HuH-7 (cell line): ENCODE results near the gene NTF4.
A peak's percentile ranks its signal among the peaks of the same experiment; 100 is the strongest.
"Not testable (repeated sequence)": the region's sequence is repeated elsewhere in the genome, so short reads cannot be mapped to it uniquely, and the experiment has no call there.

Experiments
- DNase-seq: peaks from one replicate; pipeline ENCODE4 v3.0.0; 2011; ENCODE audit warnings: low spot score

Gene NTF4

GRCh38 chr19:49020931-49021895 lies 43.4 kb downstream of the NTF4 start:
- no peak for DNase-seq

- no peak for DNase-seq
These were observed 44.3 kb downstream of the NTF4 start for GRCh38 chr19:49020342-49020741.

- peak; percentile 94 for DNase-seq
These were observed 45.2 kb downstream of the NTF4 start for GRCh38 chr19:49019242-49019932.

DNA sequence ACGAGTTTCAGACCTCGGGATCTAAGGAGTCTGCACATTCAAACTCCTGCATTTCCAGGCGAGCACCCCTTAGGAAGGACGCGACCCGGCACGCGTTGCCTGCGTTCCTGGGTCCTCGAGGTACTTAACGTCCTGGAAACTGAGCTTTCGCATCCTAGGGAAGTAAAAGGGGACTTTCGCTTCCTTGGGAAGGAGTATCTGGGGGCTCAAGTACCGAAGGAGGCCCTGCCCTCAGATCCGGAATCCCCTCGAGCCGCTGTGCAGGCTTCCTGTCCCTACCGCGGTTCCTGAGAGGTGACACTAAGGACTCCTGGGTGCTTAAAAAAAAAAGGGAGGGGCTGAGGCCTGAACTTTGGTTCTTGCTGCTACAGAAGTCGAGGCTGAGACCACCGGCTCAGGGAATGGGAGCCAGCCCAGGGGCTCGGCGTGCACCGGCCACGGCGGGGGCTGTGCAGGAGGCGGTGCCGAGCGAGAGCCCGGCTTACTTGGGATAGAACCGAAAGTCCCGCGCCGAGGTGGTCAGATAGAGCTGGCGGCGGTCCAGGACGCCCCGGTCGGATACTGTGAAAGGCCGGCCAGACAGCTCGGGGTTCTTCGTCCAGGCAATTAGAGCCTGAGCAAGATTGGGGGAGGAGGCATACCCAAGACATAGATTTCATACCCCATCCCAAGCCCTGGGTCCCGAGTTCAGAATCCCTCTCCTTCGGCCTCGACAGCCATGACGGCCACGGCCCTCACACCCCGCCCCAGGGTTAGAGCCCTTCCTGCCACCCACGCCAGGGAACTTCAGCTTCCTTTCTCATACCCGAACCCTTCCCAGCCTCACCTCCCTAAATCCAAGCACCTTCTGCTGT lies 46.0 kb downstream of the NTF4 start:
- DNase-seq, result not testable (repeated sequence)

DNA sequence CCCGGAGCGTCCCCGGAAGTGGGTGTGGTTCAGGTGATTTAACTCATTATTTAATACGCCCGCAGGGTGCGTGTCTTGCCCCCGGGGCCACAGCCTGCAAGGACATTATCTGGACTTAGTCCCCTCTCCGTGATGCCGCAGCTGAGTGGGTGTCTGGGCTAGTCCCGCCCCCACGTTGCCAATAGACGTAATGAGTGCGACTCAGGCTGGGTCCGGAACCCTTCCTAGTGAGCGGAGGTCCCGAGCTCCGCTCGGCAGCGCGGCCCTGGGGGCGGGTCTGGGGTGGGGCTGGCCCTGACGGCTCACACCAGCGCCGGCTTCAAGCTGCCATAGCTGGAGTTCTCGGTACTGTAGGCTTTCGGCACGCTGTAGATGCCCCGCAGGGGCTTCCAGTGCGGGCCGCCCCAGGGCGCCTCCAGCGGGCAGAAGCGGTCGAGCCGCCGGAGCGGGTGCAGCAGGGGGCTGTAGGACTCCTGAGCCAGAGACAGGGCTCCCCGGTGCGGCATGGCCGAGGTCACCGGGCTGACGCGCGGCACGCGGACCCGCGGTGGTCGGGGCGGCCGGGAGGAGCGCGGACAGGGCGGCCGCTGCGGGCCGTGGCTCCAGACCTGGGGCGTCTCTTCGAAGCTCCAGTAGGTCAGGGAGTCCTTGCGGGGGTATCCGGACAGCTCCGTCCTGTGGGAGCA lies 46.8 kb downstream of the NTF4 start:
- peak; percentile 86 for DNase-seq

GRCh38 chr19:49017041-49017665 lies 47.5 kb downstream of the NTF4 start, which contains the start of gene LHB:
TSS of gene LHB (minus strand) at chr19:49017091. CDS start at chr19:49017081, 10 bp downstream.
- DNase-seq, result no peak

DNA sequence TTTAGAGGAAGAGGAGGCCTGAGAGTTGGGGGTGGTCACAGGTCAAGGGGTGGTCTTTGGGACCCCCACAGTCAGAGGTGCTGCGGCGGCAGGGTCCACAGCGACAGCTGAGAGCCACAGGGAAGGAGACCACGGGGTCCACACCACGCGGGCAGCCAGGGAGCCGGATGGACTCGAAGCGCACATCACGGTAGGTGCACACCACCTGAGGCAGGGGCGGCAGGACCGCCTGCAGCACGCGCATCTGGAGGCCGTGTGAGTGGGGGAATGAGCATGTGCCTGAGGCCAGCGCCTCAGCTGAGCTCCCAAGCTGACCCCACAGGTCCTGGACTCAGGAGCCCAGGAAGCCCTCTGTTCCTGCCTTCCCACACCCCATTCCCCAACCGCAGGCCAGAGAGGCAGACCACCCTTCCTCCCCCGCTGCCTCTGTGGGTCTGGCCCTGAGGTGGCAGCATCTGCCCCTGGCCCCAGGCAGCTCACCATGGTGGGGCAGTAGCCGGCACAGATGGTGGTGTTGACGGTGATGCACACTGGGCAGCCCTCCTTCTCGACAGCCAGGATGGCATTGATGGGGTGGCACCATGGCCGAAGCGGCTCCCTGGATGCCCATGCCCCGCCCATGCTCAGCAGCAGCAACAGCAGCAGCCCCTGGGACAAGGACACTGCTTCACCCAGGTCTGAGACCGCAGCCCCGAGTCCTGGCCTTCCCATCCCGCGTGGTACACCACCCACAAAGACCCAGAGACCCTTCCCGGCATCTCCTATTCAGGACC lies 48.4 kb downstream of the NTF4 start:
- DNase-seq, result no peak

DNA sequence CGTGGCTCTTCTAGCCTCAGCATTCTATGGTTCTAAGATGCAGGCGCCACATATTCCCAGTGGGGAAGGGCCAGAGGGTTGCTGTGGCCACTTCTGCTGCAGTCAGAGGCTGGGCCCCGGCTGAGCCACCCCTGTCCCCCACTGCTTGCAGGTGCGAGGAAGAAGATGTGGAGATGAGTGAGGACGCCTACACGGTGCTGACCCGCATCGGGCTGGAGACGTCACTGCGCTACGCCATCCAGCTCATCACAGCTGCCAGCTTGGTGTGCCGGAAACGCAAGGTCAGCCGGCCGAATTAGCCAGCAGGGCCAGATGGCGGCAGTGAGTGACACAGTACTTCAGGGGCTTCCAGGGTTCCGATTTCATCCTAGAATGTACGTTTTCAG lies 49.8 kb downstream of the NTF4 start:
- DNase-seq, result no peak

- no peak for DNase-seq
These were observed 50.3 kb downstream of the NTF4 start for GRCh38 chr19:49014123-49014869.

DNA sequence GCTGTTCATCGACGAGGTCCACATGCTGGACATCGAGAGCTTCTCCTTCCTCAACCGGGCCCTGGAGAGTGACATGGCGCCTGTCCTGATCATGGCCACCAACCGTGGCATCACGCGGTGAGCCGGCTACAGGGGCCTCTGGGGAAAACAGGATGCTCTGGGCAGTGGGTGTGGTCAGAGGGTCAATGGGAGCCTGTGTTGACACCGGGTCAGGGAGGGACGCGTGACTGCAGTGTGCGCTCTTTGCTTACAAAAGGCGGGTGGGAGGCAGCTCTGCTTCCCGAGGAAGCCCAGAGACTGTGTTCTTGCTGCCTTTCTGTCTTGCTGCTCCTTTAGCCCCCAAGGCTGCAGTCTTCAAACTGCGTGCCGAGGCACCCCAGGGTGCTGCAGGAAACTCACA lies 53.4 kb downstream of the NTF4 start:
- no peak for DNase-seq
